GM18499 (cell line): Measurements from ENCODE around the gene G0S2.
"Not testable (repeated sequence)": the region's sequence is repeated elsewhere in the genome, so short reads cannot be mapped to it uniquely, and the experiment has no call there.

Source experiments
- ATAC-seq: cut with Tn5 transposase; IDR thresholded peaks from one replicate; pipeline ENCODE4 v1.9.1; 2021; ENCODE audit warnings: moderate number of reproducible peaks; ENCODE audit not compliant: insufficient read depth, unreplicated experiment

G0S2 gene

DNA sequence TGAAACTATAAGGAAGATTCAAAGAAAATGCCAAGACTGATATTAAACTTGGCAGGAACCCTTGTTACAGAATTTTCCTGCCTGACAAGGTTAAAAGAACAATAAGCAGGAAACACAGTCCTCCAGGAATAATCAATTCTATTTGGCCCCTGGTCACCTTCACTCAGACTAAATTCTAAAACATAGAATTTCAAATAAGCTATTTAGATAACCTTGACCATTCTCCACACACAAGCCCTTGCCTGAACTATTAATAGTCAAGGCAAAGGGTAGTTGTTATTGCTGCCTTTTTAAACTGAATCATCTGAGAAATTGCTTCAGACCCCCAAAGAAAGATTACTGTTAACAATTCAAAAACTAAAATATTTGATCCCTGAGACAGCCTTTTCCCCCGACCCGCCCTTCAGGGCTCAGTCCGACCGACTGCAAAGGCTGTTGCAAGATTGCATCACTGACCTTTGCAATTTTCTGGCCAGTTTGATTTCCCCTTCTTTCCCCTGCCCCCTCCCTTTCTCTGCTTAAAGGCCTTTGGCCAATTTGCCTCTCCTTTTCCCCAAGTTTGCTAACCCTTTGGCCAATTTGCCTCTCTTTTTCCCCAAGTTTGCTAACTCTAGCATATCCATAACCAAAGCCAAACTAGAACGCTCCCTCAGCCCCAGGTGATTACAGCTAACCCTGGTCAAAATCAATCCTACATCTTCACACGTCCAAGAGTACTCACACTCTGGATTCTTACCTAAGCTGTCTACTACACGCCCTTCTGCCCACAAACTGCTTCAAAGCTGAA, 1.4 kb upstream of the G0S2 start:
- ATAC-seq = no peak

- ATAC-seq = no peak
These were observed 448 bp downstream of the G0S2 start for GRCh38 chr1:209675565-209676154.

GRCh38 chr1:209678981-209679539, 3.8 kb downstream of the G0S2 start:
- no peak for ATAC-seq

- no peak for ATAC-seq
These were observed 10.6 kb downstream of the G0S2 start for GRCh38 chr1:209685821-209686220.

GRCh38 chr1:209686322-209686721, 11.1 kb downstream of the G0S2 start:
- no peak for ATAC-seq

- no peak for ATAC-seq
These were observed 13.6 kb downstream of the G0S2 start for GRCh38 chr1:209688746-209689234.

- no peak for ATAC-seq
These were observed 14.3 kb downstream of the G0S2 start for GRCh38 chr1:209689477-209689876.

DNA sequence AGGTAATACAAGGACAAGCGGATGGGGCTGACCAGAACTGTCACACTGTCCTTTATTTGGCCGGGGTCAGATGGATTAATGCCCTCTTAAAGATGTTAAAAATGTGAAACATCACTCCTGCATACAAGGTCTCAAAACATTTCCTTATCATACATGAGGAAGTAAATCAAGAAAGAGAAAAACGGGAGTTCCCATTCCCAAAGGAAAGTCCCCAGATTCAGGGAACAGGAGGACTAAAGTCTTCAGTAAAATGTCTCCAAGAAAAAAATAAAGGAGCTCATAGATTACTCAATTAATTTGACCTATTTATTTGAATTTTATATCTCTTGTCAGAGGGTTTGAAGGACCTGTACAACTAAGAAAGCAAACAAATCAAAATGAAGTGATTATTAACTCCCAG, 16.0 kb downstream of the G0S2 start:
- no peak for ATAC-seq

DNA sequence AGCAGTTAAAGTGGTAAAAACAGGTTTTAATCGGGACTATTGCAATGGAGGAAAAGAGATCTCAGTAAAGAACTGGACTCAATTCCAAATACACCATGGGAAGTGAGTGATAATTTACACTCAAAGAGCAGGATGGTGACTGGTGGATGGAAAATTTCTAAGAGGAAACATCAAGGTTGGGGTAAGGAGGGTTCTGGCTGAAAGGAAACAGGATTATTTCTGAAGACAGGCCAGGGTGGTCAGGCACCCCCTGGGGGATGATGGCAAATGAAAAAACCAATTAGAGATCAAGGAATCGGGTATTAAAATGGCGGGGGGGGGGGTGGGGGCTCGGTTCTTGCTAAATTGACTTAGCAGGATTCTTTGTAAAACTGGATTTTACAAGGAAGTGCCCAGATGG, 17.1 kb downstream of the G0S2 start:
- ATAC-seq = no peak

GRCh38 chr1:209692745-209693504, 17.7 kb downstream of the G0S2 start:
- ATAC-seq = no peak

- ATAC-seq = no peak
These were observed 21.5 kb downstream of the G0S2 start for GRCh38 chr1:209696673-209697072.

GRCh38 chr1:209697126-209697525, 21.9 kb downstream of the G0S2 start:
- ATAC-seq = no peak

- not testable (repeated sequence) for ATAC-seq
These were observed 25.5 kb downstream of the G0S2 start for GRCh38 chr1:209700686-209701085.

DNA sequence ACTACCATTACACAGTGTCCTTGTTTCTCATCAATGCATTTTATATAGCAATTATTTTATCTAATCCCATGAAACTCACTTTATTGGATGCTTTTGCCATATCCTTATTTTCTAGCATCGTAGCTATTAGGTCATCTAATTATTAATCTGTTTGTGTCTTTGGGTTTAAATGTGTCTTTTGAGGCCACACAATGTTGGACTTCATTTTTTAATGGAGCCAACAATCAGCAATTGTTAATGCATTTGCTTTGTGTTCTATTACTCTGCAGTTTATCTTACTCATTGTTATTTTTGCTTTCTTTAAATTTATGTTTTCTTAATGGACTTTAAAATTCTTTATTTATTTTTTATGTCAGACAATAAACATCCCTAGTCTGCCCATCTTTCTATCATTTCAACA, 27.6 kb downstream of the G0S2 start:
- ATAC-seq = no peak

GRCh38 chr1:209703834-209704504, 28.8 kb downstream of the G0S2 start:
- no peak for ATAC-seq

DNA sequence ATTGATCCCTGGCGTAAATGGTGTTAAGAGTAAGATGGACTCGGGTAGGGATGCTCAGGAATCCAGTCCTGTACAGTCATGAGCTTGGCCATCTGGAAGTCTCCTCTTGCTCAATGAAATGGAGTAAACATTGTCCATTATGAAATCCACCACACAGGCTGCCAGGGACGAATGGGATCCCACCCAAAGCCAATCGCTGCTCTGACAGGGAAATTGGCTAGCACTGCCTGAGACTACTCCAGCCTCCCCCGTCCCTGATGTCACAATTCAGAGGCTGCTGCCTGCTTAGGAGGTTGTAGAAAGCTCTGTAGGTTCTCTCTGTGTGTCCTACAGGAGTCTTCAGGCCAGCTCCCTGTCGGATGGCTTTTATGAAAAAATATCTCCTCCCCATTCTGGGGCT, 29.4 kb downstream of the G0S2 start, which contains the start of gene HSD11B1:
Gene HSD11B1 (plus strand): TSS at position 263 of the 400 bp plus-strand sequence. CDS start 97 bp downstream, at position 360.
- ATAC-seq = no peak

GRCh38 chr1:209705033-209705598, 29.9 kb downstream of the G0S2 start:
- ATAC-seq = no peak

GRCh38 chr1:209706622-209707021, 31.4 kb downstream of the G0S2 start:
- ATAC-seq = no peak

DNA sequence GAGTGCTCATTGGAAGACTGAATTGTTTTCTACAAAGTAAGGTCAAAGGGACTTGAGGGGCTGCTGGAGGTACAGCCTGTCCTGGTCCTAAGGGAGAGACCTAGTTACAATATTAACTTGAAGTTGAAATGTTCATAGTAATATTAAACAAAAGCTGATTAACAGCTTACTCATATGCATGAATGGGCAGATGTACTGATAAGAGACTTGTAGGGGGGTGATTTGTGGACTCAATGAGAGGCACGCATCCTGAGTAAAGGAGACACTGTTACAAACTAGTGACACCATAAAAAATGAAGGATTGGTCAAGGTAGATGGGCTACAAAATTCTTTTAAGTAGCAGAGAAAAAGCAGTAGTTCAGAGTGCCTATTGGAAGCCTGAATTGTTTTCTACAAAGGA, 32.1 kb downstream of the G0S2 start:
- no peak for ATAC-seq

DNA sequence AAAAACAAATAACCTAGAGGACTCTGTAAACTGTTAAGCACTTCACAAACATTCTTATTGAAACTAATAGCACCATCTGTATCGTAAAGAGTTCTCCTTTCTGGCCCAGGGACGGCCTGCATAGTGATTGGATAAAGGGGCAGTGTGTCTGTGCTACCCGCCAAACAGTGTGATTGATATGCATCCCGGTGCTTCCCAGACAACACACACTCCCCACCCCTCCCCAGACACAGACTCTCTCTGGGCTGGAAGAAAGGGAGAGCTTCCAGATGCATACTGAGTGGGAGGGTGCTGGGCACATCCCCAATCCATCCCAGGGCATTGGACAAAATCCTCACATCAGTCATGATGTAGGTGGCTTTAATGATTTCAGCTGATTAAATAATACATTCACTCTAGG, 33.1 kb downstream of the G0S2 start:
- ATAC-seq = no peak
